HCT116 (cell line): Measurements from ENCODE around the gene ELMOD3. TPM values are rescaled to one million over a fixed set of nuclear protein-coding genes. Genes with fewer than 3 reads are reported as not detected.

Source experiments
- ATAC-seq: fragments of 200-7000 bp; cut with Tn5 transposase; 2 replicates; pipeline ENCODE4 v1.9.1; 2020; ENCODE audit warnings: mild to moderate bottlenecking, moderate library complexity
- BruUV-seq: library from RNA; stranded (reverse); fragments of 400-500 nt; replicated peaks from 2 replicates; lab custom pipeline; 2021; lab: Mats Ljungman, UMichigan
- CTCF ChIA-PET: fragments of 300-600 bp; sonication (Branson Sonifier 250); formaldehyde crosslinking; loops from one replicate; lab custom pipeline; 2021; ENCODE audit warnings: antibody characterized with exemption; lab: Charles Lee
- POLR2A ChIA-PET: fragments of 300-600, 350-600 bp; sonication (Branson Sonifier 250); formaldehyde crosslinking; loops from one replicate; lab custom pipeline; 2021; ENCODE audit warnings: antibody characterized with exemption; lab: Charles Lee
- RAD21 ChIA-PET, 2 experiments: fragments of 300-600 bp; sonication (Branson Sonifier 250); formaldehyde crosslinking; loops; one replicate each; lab custom pipeline; 2023; ENCODE audit warnings: low total read pairs in 2 of 2; ENCODE audit not compliant: uncharacterized antibody in 2 of 2, unreplicated experiment in 2 of 2, low non-redundant PET in 1 of 2; lab: Charles Lee
- DNase-seq: peaks from one replicate; pipeline ENCODE4 v3.0.0-alpha.2; 2010; ENCODE audit warnings: low read depth, low spot score
- H2AFZ ChIP-seq: fragments of 200-600 bp; shearing (Covaris generic), sonication (generic); 2 replicates; pipeline ENCODE4 v1.6.1; 2017; ENCODE audit warnings: low read depth, mixed run types, mixed read lengths, antibody characterized with exemption, low read length; ENCODE audit not compliant: poor library complexity, severe bottlenecking
- H3K27ac ChIP-seq: 2 replicates; pipeline ENCODE4 v1.5.1; 2012; ENCODE audit warnings: low read depth, low read length
- H3K27me3 ChIP-seq: fragments of 200-600 bp; sonication (generic); 2 replicates; pipeline ENCODE4 v1.6.1; 2016; ENCODE audit warnings: mixed run types, low read length, mixed read lengths; ENCODE audit not compliant: insufficient read depth
- H3K36me3 ChIP-seq, 2 experiments: fragments of 200-500 bp in 1 of 2; fragments of 200-600 bp in 1 of 2; sonication (Bioruptor generic) in 1 of 2; sonication (generic) in 1 of 2; 2 replicates each; pipeline versions ENCODE4 v1.5.1 to v1.6.1; 2014 to 2016; ENCODE audit warnings: low read length in 2 of 2, inconsistent platforms in 1 of 2, mixed read lengths in 1 of 2, mixed run types in 1 of 2; ENCODE audit not compliant: insufficient read depth in 2 of 2, control insufficient read depth in 1 of 2
- H3K4me1 ChIP-seq, 2 experiments: fragments of 200-600 bp in 1 of 2; sonication (generic) in 1 of 2; 2 replicates each; pipeline versions ENCODE4 v1.5.1 to v1.6.1; 2012 to 2017; ENCODE audit warnings: low read length in 2 of 2, inconsistent platforms in 1 of 2, mild to moderate bottlenecking in 1 of 2, mixed read lengths in 1 of 2, mixed run types in 1 of 2, moderate library complexity in 1 of 2; ENCODE audit not compliant: insufficient read depth in 2 of 2, control insufficient read depth in 1 of 2
- H3K4me2 ChIP-seq: fragments of 200-600 bp; sonication (generic); 2 replicates; pipeline ENCODE4 v1.6.1; 2017; ENCODE audit warnings: mixed run types, low read length, mixed read lengths
- H3K4me3 ChIP-seq, 2 experiments: fragments of 200-600 bp in 1 of 2; sonication (generic) in 1 of 2; replicated peaks in 1 of 2; 2 replicates each; pipeline ENCODE4 v1.5.1; 2011 to 2016; ENCODE audit warnings: low read length in 2 of 2, control low read depth in 1 of 2, low read depth in 1 of 2, mild to moderate bottlenecking in 1 of 2, mixed read lengths in 1 of 2, mixed run types in 1 of 2
- H3K79me2 ChIP-seq: fragments of 200-600 bp; sonication (generic); 2 replicates; pipeline ENCODE4 v1.6.1; 2017; ENCODE audit warnings: mild to moderate bottlenecking, mixed run types, low read length, moderate library complexity, mixed read lengths; ENCODE audit not compliant: insufficient read depth
- H3K9ac ChIP-seq: fragments of 200-600 bp; sonication (generic); 2 replicates; pipeline ENCODE4 v1.6.1; 2016; ENCODE audit warnings: low read length, mixed read lengths
- H3K9me2 ChIP-seq: fragments of 200-600 bp; sonication (generic), shearing (Covaris generic); 2 replicates; pipeline ENCODE4 v1.6.1; 2017; ENCODE audit warnings: mixed run types, mild to moderate bottlenecking, moderate library complexity; ENCODE audit not compliant: insufficient read depth
- H3K9me3 ChIP-seq, 2 experiments: fragments of 200-500 bp in 1 of 2; fragments of 200-600 bp in 1 of 2; sonication (Bioruptor generic) in 1 of 2; sonication (generic) in 1 of 2; 2 replicates each; pipeline ENCODE4 v1.6.1; 2014 to 2017; ENCODE audit warnings: low read length in 2 of 2, mixed read lengths in 2 of 2, inconsistent platforms in 1 of 2, low read depth in 1 of 2, mild to moderate bottlenecking in 1 of 2, mixed run types in 1 of 2, moderate library complexity in 1 of 2; ENCODE audit not compliant: control insufficient read depth in 1 of 2, insufficient read depth in 1 of 2
- H4K20me1 ChIP-seq: fragments of 200-600 bp; sonication (generic), shearing (Covaris generic); 2 replicates; pipeline ENCODE4 v1.6.1; 2017; ENCODE audit warnings: mixed run types, mild to moderate bottlenecking, moderate library complexity; ENCODE audit not compliant: insufficient read depth
- EGR1 ChIP-seq: IDR thresholded peaks from 2 replicates; pipeline ENCODE4 v1.6.1; 2012; ENCODE audit warnings: low read depth
- EZH2 ChIP-seq: fragments of 200-600 bp; sonication (generic); IDR thresholded peaks from 2 replicates; pipeline ENCODE4 v1.6.1; 2017; ENCODE audit warnings: antibody characterized with exemption, mixed run types
- FOSL1 ChIP-seq: IDR thresholded peaks from 2 replicates; pipeline ENCODE4 v1.6.1; 2012; ENCODE audit warnings: low read depth
- JUND ChIP-seq: IDR thresholded peaks from 2 replicates; pipeline ENCODE4 v1.6.1; 2012
- POLR2AphosphoS5 ChIP-seq: IDR thresholded peaks from 2 replicates; pipeline ENCODE4 v1.6.1; 2011; ENCODE audit warnings: mild to moderate bottlenecking, low read depth, low read length, moderate library complexity
- SIN3A ChIP-seq: IDR thresholded peaks from 2 replicates; pipeline ENCODE4 v1.6.1; 2012; ENCODE audit warnings: low read depth
- SRF ChIP-seq: IDR thresholded peaks from 2 replicates; pipeline ENCODE4 v1.6.1; 2012; ENCODE audit warnings: low read depth
- YY1 ChIP-seq: IDR thresholded peaks from 2 replicates; pipeline ENCODE4 v1.6.1; 2011; ENCODE audit warnings: low read length, low read depth, moderate library complexity, mild to moderate bottlenecking; ENCODE audit not compliant: insufficient replicate concordance; ENCODE audit errors: extremely low read depth
- intact Hi-C: fragments of 100-400 bp; cut with micrococcal nuclease; formaldehyde crosslinking; loops from 2 replicates; pipeline ENCODE4 v1.10.0; 2022
- total RNA-seq: library from RNA; stranded (reverse); gene quantifications from one replicate; pipeline ENCODE4 v1.2.1, GENCODE V29; 2021; ENCODE audit not compliant: unreplicated experiment
- TF ChIP-seq, protein P1 (sequence below): IDR thresholded peaks from 2 replicates; pipeline ENCODE4 v1.6.1; 2012
- TF ChIP-seq, protein P2 (sequence below): IDR thresholded peaks from 2 replicates; pipeline ENCODE4 v1.6.1; 2012; ENCODE audit warnings: low read depth
- TF ChIP-seq, protein P3 (sequence below): IDR thresholded peaks from 2 replicates; pipeline ENCODE4 v1.6.1; 2012

The ELMOD3 gene
- total RNA-seq, 1 experiment from 2014 or later = 9.2 TPM

- Histone ChIP-seq H3K27me3 (no peaks in the 10 kb centered on the region), H3K4me2 (no peak overlapping the region), H3K4me1 (peaks cover 0 to 6% of the 10 kb centered on the region in 2 experiments; a peak in 1 of 4 replicates), H3K27ac (no peak overlapping the region), H4K20me1 (no peaks in the 10 kb centered on the region), H3K79me2 (no peaks in the 10 kb centered on the region), H3K36me3 (peaks cover 18 to 40% of the 10 kb centered on the region in 2 experiments), H3K4me3 (no peak overlapping the region), H3K9me2 (no peaks in the 10 kb centered on the region), H3K9ac (no peak overlapping the region), H3K9me3 (no peaks in the 10 kb centered on the region), H2AFZ (no peak overlapping the region)
- DNase-seq (no peak), ATAC-seq (no peak)
- RAD21 ChIA-PET = no interaction called here
- POLR2A ChIA-PET = no interaction called here
- intact Hi-C loops = no loop called here
- TF ChIP-seq, protein P1, sequence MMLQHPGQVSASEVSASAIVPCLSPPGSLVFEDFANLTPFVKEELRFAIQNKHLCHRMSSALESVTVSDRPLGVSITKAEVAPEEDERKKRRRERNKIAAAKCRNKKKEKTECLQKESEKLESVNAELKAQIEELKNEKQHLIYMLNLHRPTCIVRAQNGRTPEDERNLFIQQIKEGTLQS = no peak
- TF ChIP-seq POLR2AphosphoS5 (no peak), FOSL1 (no peak), SRF (no peak), JUND (no peak), SIN3A (no peak), EZH2 (no peak), EGR1 (no peak), YY1 (no peak)
- TF ChIP-seq, protein P2, sequence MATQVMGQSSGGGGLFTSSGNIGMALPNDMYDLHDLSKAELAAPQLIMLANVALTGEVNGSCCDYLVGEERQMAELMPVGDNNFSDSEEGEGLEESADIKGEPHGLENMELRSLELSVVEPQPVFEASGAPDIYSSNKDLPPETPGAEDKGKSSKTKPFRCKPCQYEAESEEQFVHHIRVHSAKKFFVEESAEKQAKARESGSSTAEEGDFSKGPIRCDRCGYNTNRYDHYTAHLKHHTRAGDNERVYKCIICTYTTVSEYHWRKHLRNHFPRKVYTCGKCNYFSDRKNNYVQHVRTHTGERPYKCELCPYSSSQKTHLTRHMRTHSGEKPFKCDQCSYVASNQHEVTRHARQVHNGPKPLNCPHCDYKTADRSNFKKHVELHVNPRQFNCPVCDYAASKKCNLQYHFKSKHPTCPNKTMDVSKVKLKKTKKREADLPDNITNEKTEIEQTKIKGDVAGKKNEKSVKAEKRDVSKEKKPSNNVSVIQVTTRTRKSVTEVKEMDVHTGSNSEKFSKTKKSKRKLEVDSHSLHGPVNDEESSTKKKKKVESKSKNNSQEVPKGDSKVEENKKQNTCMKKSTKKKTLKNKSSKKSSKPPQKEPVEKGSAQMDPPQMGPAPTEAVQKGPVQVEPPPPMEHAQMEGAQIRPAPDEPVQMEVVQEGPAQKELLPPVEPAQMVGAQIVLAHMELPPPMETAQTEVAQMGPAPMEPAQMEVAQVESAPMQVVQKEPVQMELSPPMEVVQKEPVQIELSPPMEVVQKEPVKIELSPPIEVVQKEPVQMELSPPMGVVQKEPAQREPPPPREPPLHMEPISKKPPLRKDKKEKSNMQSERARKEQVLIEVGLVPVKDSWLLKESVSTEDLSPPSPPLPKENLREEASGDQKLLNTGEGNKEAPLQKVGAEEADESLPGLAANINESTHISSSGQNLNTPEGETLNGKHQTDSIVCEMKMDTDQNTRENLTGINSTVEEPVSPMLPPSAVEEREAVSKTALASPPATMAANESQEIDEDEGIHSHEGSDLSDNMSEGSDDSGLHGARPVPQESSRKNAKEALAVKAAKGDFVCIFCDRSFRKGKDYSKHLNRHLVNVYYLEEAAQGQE = no peak
- TF ChIP-seq, protein P3, sequence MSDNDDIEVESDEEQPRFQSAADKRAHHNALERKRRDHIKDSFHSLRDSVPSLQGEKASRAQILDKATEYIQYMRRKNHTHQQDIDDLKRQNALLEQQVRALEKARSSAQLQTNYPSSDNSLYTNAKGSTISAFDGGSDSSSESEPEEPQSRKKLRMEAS = no peak
- CTCF ChIA-PET = no interaction called here
- BruUV-seq = no TSS peak
Observed at GRCh38 chr2:85394261-85394681, 39.7 kb downstream of the ELMOD3 start.
